ENCODE data around the gene TCTN3. TPM values are rescaled to one million over a fixed set of nuclear protein-coding genes. Genes with fewer than 3 reads are reported as not detected.

Gene TCTN3
- polyA plus RNA-seq, 1 donor (not counting 4 experiments of a cell fraction or from before 2014, with no cell fraction given) = 43.0 TPM

- H3K4me2 ChIP-seq (ENCODE audit: control insufficient read depth, extremely low read depth, insufficient read depth, low read depth, low read length) = no peak overlapping the region
- no peaks in the 10 kb centered on the region for H3K9me3 ChIP-seq (ENCODE audit: control insufficient read depth, low read depth, low read length)
- DNase-seq (ENCODE audit: low read depth, low spot score) (no peak), FAIRE-seq (no peak)
- H3K4me1 ChIP-seq (ENCODE audit: control insufficient read depth, extremely low read depth, insufficient read depth, low read length) = no peaks in the 10 kb centered on the region
- no peak overlapping the region for H2AFZ ChIP-seq (ENCODE audit: control insufficient read depth, low read length)
- dilution Hi-C loops (cut with MboI; ENCODE audit: extremely low pct_ligation_motif_present, low sequenced_read_pairs) = no loop called here
- H3K27me3 ChIP-seq (ENCODE audit: control insufficient read depth, extremely low read depth, insufficient read depth, low read length) = no peaks in the 10 kb centered on the region
- H3K79me2 ChIP-seq (ENCODE audit: control insufficient read depth, insufficient read depth, low read length) = peaks cover 8% of the 10 kb centered on the region
- H3K36me3 ChIP-seq (ENCODE audit: control insufficient read depth in 2 of 2, extremely low read depth in 1 of 2, insufficient read depth in 2 of 2, low read length in 2 of 2) = peaks cover 18 to 19% of the 10 kb centered on the region in 2 experiments
- no peak overlapping the region for H3K9ac ChIP-seq (ENCODE audit: control insufficient read depth, extremely low read depth, insufficient read depth, low read length)
- no peak overlapping the region for H3K4me3 ChIP-seq (ENCODE audit: control insufficient read depth in 2 of 3, extremely low read depth in 1 of 3, insufficient read depth in 2 of 3, low read depth in 1 of 3, low read length in 3 of 3)
- H3K9me1 ChIP-seq (ENCODE audit: control insufficient read depth, extremely low read depth, insufficient read depth, low read length) = no peaks in the 10 kb centered on the region
- no peaks in the 10 kb centered on the region for H4K20me1 ChIP-seq (ENCODE audit: control insufficient read depth, extremely low read depth, insufficient read depth, low read length)
- no peak for TF ChIP-seq EZH2 (IDR thresholded peaks at IDR 0.05; ENCODE audit: low read length)
- no peak for TF ChIP-seq CTCF (optimal IDR thresholded peaks at IDR 0.05 in 1 of 3, IDR thresholded peaks at IDR 0.05 in 1 of 3, conservative IDR thresholded peaks at IDR 0.05 in 1 of 3; ENCODE audit: extremely low read depth in 1 of 3, insufficient read depth in 2 of 3, low read length in 3 of 3)
- H3K27ac ChIP-seq (ENCODE audit: control insufficient read depth, insufficient read depth, low read length) = no peak overlapping the region
These were observed 48.8 kb downstream of the TCTN3 start for GRCh38 chr10:95644901-95645300.

GRCh38 chr10:95640891-95641315, 52.8 kb downstream of the TCTN3 start:
- H3K36me3 ChIP-seq (ENCODE audit: control insufficient read depth in 2 of 2, extremely low read depth in 1 of 2, insufficient read depth in 2 of 2, low read length in 2 of 2) = peaks cover 18 to 22% of the 10 kb centered on the region in 2 experiments
- dilution Hi-C loops (cut with MboI; ENCODE audit: extremely low pct_ligation_motif_present, low sequenced_read_pairs) = no loop called here
- FAIRE-seq = no peak

More at GRCh38 chr10:95640891-95641315, 52.8 kb downstream of the TCTN3 start:
- H3K4me1 ChIP-seq (ENCODE audit: control insufficient read depth, extremely low read depth, insufficient read depth, low read length) = no peaks in the 10 kb centered on the region
- H3K27ac ChIP-seq (ENCODE audit: control insufficient read depth, insufficient read depth, low read length) = no peak overlapping the region
- no peaks in the 10 kb centered on the region for H4K20me1 ChIP-seq (ENCODE audit: control insufficient read depth, extremely low read depth, insufficient read depth, low read length)
- no peaks in the 10 kb centered on the region for H3K9me3 ChIP-seq (ENCODE audit: control insufficient read depth, low read depth, low read length)
- H2AFZ ChIP-seq (ENCODE audit: control insufficient read depth, low read length) = no peak overlapping the region
- H3K4me2 ChIP-seq (ENCODE audit: control insufficient read depth, extremely low read depth, insufficient read depth, low read depth, low read length) = no peak overlapping the region
- H3K9me1 ChIP-seq (ENCODE audit: control insufficient read depth, extremely low read depth, insufficient read depth, low read length) = no peaks in the 10 kb centered on the region
- no peaks in the 10 kb centered on the region for H3K27me3 ChIP-seq (ENCODE audit: control insufficient read depth, extremely low read depth, insufficient read depth, low read length)
- no peak for DNase-seq (ENCODE audit: low read depth, low spot score)
- H3K9ac ChIP-seq (ENCODE audit: control insufficient read depth, extremely low read depth, insufficient read depth, low read length) = no peak overlapping the region
- no peaks in the 10 kb centered on the region for H3K79me2 ChIP-seq (ENCODE audit: control insufficient read depth, insufficient read depth, low read length)
- TF ChIP-seq CTCF (optimal IDR thresholded peaks at IDR 0.05 in 1 of 3, IDR thresholded peaks at IDR 0.05 in 1 of 3, conservative IDR thresholded peaks at IDR 0.05 in 1 of 3; ENCODE audit: extremely low read depth in 1 of 3, insufficient read depth in 2 of 3, low read length in 3 of 3) (no peak), EZH2 (IDR thresholded peaks at IDR 0.05; ENCODE audit: low read length) (no peak)
- H3K4me3 ChIP-seq (ENCODE audit: control insufficient read depth in 2 of 3, extremely low read depth in 1 of 3, insufficient read depth in 2 of 3, low read depth in 1 of 3, low read length in 3 of 3) = no peak overlapping the region

Measured in keratinocyte (primary cell).